ENCODE data around the gene C16orf96. TPM values are rescaled to one million over a fixed set of nuclear protein-coding genes. Genes with fewer than 3 reads are reported as not detected.

C16orf96 gene
- total RNA-seq, 1 donor from 2014 or later: 0.54 TPM

GRCh38 chr16:4624827-4625559 is 68.9 kb downstream of the C16orf96 start:
- Mint-ChIP-seq H3K27me3 (ENCODE audit: unreplicated experiment) (peaks cover 8% of the 10 kb centered on the region), H3K36me3 (ENCODE audit: low read depth, unreplicated experiment) (peaks cover 5% of the 10 kb centered on the region)

GRCh38 chr16:4625560-4626159 is 69.5 kb downstream of the C16orf96 start:
- Mint-ChIP-seq H3K4me1 (ENCODE audit: unreplicated experiment) (peaks cover 18% of the 10 kb centered on the region), H3K27me3 (ENCODE audit: unreplicated experiment) (peaks cover 8% of the 10 kb centered on the region), H3K36me3 (ENCODE audit: low read depth, unreplicated experiment) (peaks cover 5% of the 10 kb centered on the region), H3K9me3 (ENCODE audit: unreplicated experiment) (no peaks in the 10 kb centered on the region), H3K4me3 (ENCODE audit: unreplicated experiment) (peak overlapping the region; percentile 99), H3K27ac (ENCODE audit: unreplicated experiment) (peak overlapping the region; percentile 88)
- no peak for TF ChIP-seq CTCF (IDR thresholded peaks at IDR 0.05; ENCODE audit: unreplicated experiment)
- no peak for DNase-seq (ENCODE audit: low spot score)

More at GRCh38 chr16:4624827-4625559, 68.9 kb downstream of the C16orf96 start:
- H3K4me1 Mint-ChIP-seq (ENCODE audit: unreplicated experiment): peaks cover 18% of the 10 kb centered on the region
- peak; percentile 57 for DNase-seq (ENCODE audit: low spot score)
- H3K9me3 Mint-ChIP-seq (ENCODE audit: unreplicated experiment): no peaks in the 10 kb centered on the region
- H3K27ac Mint-ChIP-seq (ENCODE audit: unreplicated experiment): peak overlapping the region; percentile 88
- peak overlapping the region; percentile 99 for H3K4me3 Mint-ChIP-seq (ENCODE audit: unreplicated experiment)
- TF ChIP-seq CTCF (IDR thresholded peaks at IDR 0.05; ENCODE audit: unreplicated experiment): no peak

- Mint-ChIP-seq H3K36me3 (ENCODE audit: low read depth, unreplicated experiment) (peaks cover 10% of the 10 kb centered on the region), H3K27ac (ENCODE audit: unreplicated experiment) (peak overlapping the region; percentile 48), H3K9me3 (ENCODE audit: unreplicated experiment) (no peaks in the 10 kb centered on the region), H3K27me3 (ENCODE audit: unreplicated experiment) (peaks cover 8% of the 10 kb centered on the region), H3K4me1 (ENCODE audit: unreplicated experiment) (peaks cover 18% of the 10 kb centered on the region), H3K4me3 (ENCODE audit: unreplicated experiment) (peak overlapping the region; percentile 99)
- no peak for TF ChIP-seq CTCF (IDR thresholded peaks at IDR 0.05; ENCODE audit: unreplicated experiment)
- DNase-seq (ENCODE audit: low spot score): no peak
Measured at GRCh38 chr16:4626396-4626795, 70.3 kb downstream of the C16orf96 start.

- H3K4me3 Mint-ChIP-seq (ENCODE audit: unreplicated experiment): no peak overlapping the region
- no peak for DNase-seq (ENCODE audit: low spot score)
- H3K4me1 Mint-ChIP-seq (ENCODE audit: unreplicated experiment): peaks cover 18% of the 10 kb centered on the region
- H3K27me3 Mint-ChIP-seq (ENCODE audit: unreplicated experiment): peaks cover 7% of the 10 kb centered on the region
- H3K36me3 Mint-ChIP-seq (ENCODE audit: low read depth, unreplicated experiment): peaks cover 10% of the 10 kb centered on the region
- no peak for TF ChIP-seq CTCF (IDR thresholded peaks at IDR 0.05; ENCODE audit: unreplicated experiment)
- H3K9me3 Mint-ChIP-seq (ENCODE audit: unreplicated experiment): no peaks in the 10 kb centered on the region
- H3K27ac Mint-ChIP-seq (ENCODE audit: unreplicated experiment): no peak overlapping the region
Measured at GRCh38 chr16:4628283-4628682, 72.1 kb downstream of the C16orf96 start.

GRCh38 chr16:4631444-4631843 is 75.3 kb downstream of the C16orf96 start:
- H3K27me3 Mint-ChIP-seq (ENCODE audit: unreplicated experiment): peaks cover 3% of the 10 kb centered on the region
- no peak for DNase-seq (ENCODE audit: low spot score)
- TF ChIP-seq CTCF (IDR thresholded peaks at IDR 0.05; ENCODE audit: unreplicated experiment): no peak
- H3K4me3 Mint-ChIP-seq (ENCODE audit: unreplicated experiment): no peak overlapping the region
- no peaks in the 10 kb centered on the region for H3K9me3 Mint-ChIP-seq (ENCODE audit: unreplicated experiment)
- peaks cover 14% of the 10 kb centered on the region for H3K36me3 Mint-ChIP-seq (ENCODE audit: low read depth, unreplicated experiment)
- H3K4me1 Mint-ChIP-seq (ENCODE audit: unreplicated experiment): peaks cover 13% of the 10 kb centered on the region
- no peak overlapping the region for H3K27ac Mint-ChIP-seq (ENCODE audit: unreplicated experiment)

All from endothelial cell (in vitro differentiated cells).